GM12891 (cell line): ENCODE results near the gene CDK17.

Experiments
- PAX5 ChIP-seq: IDR thresholded peaks from 2 replicates; pipeline ENCODE4 v1.6.1; 2011; ENCODE audit warnings: low read length, moderate library complexity, mild to moderate bottlenecking; ENCODE audit not compliant: insufficient read depth, severe bottlenecking
- POLR2A ChIP-seq: IDR thresholded peaks from 2 replicates; pipeline ENCODE4 v1.6.1; 2011; ENCODE audit warnings: low read depth, low read length, control low read depth
- POLR2AphosphoS5 ChIP-seq: IDR thresholded peaks from 2 replicates; pipeline ENCODE4 v1.6.1; 2011; ENCODE audit warnings: low read depth, low read length, control low read depth
- SPI1 ChIP-seq: IDR thresholded peaks from 2 replicates; pipeline ENCODE4 v1.6.1; 2011; ENCODE audit warnings: low read depth, low read length, control low read depth
- TAF1 ChIP-seq: IDR thresholded peaks from 2 replicates; pipeline ENCODE4 v1.6.1; 2011; ENCODE audit warnings: low read depth, low read length, control low read depth

GRCh38 chr12:96371790-96372699, 28.2 kb downstream of the CDK17 start:
- no peak for TF ChIP-seq POLR2A
- no peak for TF ChIP-seq SPI1
- no peak for TF ChIP-seq POLR2AphosphoS5
- TF ChIP-seq TAF1, result no peak
- TF ChIP-seq PAX5, result no peak
